Lung (tissue), 12 donors: ENCODE results near the gene CNTN6. TPM values are rescaled to one million over a fixed set of nuclear protein-coding genes. Genes with fewer than 3 reads are reported as not detected.
A peak's percentile ranks its signal among the peaks of the same experiment; 100 is the strongest.

Experiments
- ATAC-seq: fragments of 200-7000 bp; cut with Tn5 transposase; one replicate; pipeline ENCODE4 v1.9.1; 2020; ENCODE audit warnings: moderate number of reproducible peaks; ENCODE audit not compliant: insufficient read depth, low FRiP score
- DNase-seq, 3 donors: peaks; one replicate each; pipeline ENCODE4 v3.0.0-alpha.2; 2013 to 2017
- H3K27ac ChIP-seq, 2 donors: one replicate each; pipeline ENCODE4 v1.5.1; 2013; ENCODE audit warnings: mild to moderate bottlenecking in 2 of 2, moderate library complexity in 2 of 2, control low read depth in 1 of 2, inconsistent platforms in 1 of 2, low read depth in 1 of 2, low read length in 1 of 2
- H3K27me3 ChIP-seq, 3 donors: one replicate each; pipeline ENCODE4 v1.5.1; 2013; ENCODE audit warnings: low read length in 2 of 3; ENCODE audit not compliant: control insufficient read depth in 3 of 3, insufficient read depth in 3 of 3
- H3K36me3 ChIP-seq, 4 donors: one replicate each; pipeline ENCODE4 v1.5.1; 2013; ENCODE audit warnings: low read length in 4 of 4, mild to moderate bottlenecking in 1 of 4, moderate library complexity in 1 of 4; ENCODE audit not compliant: control insufficient read depth in 4 of 4, insufficient read depth in 4 of 4
- H3K4me1 ChIP-seq, 5 donors: one replicate each; pipeline ENCODE4 v1.5.1; 2013; ENCODE audit warnings: low read length in 5 of 5, mild to moderate bottlenecking in 2 of 5, moderate library complexity in 1 of 5; ENCODE audit not compliant: control insufficient read depth in 5 of 5, insufficient read depth in 5 of 5
- H3K4me3 ChIP-seq: one replicate; pipeline ENCODE4 v1.5.1; 2013; ENCODE audit warnings: mild to moderate bottlenecking, control low read depth, moderate library complexity
- H3K9ac ChIP-seq, 2 donors: one replicate each; pipeline ENCODE4 v1.5.1; 2013; ENCODE audit warnings: low read length in 2 of 2, control low read depth in 1 of 2; ENCODE audit not compliant: insufficient read depth in 1 of 2
- H3K9me3 ChIP-seq, 4 donors: one replicate each; pipeline ENCODE4 v1.5.1; 2013; ENCODE audit warnings: low read length in 3 of 4, mild to moderate bottlenecking in 1 of 4, moderate library complexity in 1 of 4; ENCODE audit not compliant: control insufficient read depth in 4 of 4, insufficient read depth in 3 of 4
- WGBS, 2 donors: extraction: QIAGEN DNeasy Blood & Tissue Kit; methylation state at CpG; one replicate each; pipeline ENCODE4 v1.1.7; 2013; 5-methylcytosine and 5-hydroxymethylcytosine counted together
- polyA plus RNA-seq, 2 donors: library from polyadenylated mRNA; stranded (reverse); fragments of 200-250 nt; gene quantifications; one replicate each; pipeline ENCODE4 v1.2.1, GENCODE V29; 2013
- total RNA-seq, 2 donors: library from RNA; depleted of rRNA in 1 of 2; stranded (reverse); fragments of >200 nt in 1 of 2; gene quantifications; one replicate each; pipeline ENCODE4 v1.2.1, GENCODE V29; 2014 to 2021
- TF ChIP-seq, protein P1 (sequence below): IDR thresholded peaks from 2 replicates; pipeline ENCODE4 v1.5.1; 2012; ENCODE audit warnings: mild to moderate bottlenecking; ENCODE audit errors: control extremely low read depth, extremely low read depth
- donor health status: control.
- donor health status: control.
- donor health status: Bipolar disorder and iron deficiency.
- donor health status: healthy.
- donor health status: DM: yes; HTN: yes; CAD: no.

Gene CNTN6
- total and polyA plus RNA-seq, 4 donors: 3.1 to 22.7 (median 3.5) TPM

DNA sequence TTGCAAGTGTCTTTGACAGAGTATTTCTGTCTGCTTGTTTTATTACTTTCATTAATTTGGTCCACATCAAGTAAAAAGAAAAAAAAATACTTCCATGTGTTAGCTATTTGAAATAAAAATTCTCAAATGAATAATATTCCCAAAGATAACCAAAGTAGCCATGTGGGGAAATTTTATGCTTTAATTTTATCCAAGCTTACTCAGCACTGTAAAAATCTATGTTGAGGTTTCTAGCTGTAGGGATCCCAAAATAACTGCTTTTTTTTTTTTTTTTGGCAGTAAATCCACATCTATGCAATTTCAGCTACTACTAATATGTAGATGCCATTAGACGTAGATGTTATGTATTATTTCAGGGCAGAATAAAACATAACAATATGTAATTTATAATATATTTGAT lies 35.4 kb upstream of the CNTN6 start:
- TF ChIP-seq, protein P1, sequence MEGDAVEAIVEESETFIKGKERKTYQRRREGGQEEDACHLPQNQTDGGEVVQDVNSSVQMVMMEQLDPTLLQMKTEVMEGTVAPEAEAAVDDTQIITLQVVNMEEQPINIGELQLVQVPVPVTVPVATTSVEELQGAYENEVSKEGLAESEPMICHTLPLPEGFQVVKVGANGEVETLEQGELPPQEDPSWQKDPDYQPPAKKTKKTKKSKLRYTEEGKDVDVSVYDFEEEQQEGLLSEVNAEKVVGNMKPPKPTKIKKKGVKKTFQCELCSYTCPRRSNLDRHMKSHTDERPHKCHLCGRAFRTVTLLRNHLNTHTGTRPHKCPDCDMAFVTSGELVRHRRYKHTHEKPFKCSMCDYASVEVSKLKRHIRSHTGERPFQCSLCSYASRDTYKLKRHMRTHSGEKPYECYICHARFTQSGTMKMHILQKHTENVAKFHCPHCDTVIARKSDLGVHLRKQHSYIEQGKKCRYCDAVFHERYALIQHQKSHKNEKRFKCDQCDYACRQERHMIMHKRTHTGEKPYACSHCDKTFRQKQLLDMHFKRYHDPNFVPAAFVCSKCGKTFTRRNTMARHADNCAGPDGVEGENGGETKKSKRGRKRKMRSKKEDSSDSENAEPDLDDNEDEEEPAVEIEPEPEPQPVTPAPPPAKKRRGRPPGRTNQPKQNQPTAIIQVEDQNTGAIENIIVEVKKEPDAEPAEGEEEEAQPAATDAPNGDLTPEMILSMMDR: no peak
- Histone ChIP-seq H3K27ac (no peak overlapping the region), H3K4me3 (no peak overlapping the region), H3K27me3 (no peaks in the 10 kb centered on the region), H3K9me3 (no peaks in the 10 kb centered on the region), H3K36me3 (no peaks in the 10 kb centered on the region), H3K9ac (no peak overlapping the region), H3K4me1 (peaks cover 0 to 13% (median 0%) of the 10 kb centered on the region in 5 donors)
- ATAC-seq (no peak), DNase-seq (peak in 2 of 3 donors; percentile 17 to 33)
- WGBS, 2 donors: 81 to 82% methylated on average over 1 of the region's 1 CpG

DNA sequence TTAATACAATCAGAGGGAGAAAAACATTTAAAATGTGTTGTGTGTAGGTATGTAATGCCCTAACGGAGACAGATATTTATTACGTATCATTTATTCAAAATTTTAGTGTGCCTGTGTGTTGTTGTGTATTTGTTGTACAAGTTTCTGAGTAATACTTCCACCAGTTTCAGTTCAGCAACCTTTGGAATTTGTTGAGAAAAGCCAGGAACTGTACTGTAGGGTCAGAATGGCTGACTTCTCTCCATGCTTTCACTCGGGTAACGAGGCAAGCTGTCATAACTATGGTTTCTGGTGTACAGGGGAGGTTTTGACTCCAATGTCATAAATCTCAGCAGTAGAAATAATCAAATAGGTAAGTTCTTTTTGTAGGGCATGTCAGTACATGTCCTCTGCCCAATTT lies 23.8 kb upstream of the CNTN6 start:
- no peak for ATAC-seq
- no peak for DNase-seq
- Histone ChIP-seq H3K9me3 (no peaks in the 10 kb centered on the region), H3K27ac (no peak overlapping the region), H3K4me1 (no peaks in the 10 kb centered on the region), H3K4me3 (no peak overlapping the region), H3K36me3 (no peaks in the 10 kb centered on the region), H3K27me3 (no peaks in the 10 kb centered on the region), H3K9ac (no peak overlapping the region)
- TF ChIP-seq, protein P1: no peak
- WGBS, 2 donors: 76 to 83% methylated on average over 4 of the region's 4 CpGs

DNA sequence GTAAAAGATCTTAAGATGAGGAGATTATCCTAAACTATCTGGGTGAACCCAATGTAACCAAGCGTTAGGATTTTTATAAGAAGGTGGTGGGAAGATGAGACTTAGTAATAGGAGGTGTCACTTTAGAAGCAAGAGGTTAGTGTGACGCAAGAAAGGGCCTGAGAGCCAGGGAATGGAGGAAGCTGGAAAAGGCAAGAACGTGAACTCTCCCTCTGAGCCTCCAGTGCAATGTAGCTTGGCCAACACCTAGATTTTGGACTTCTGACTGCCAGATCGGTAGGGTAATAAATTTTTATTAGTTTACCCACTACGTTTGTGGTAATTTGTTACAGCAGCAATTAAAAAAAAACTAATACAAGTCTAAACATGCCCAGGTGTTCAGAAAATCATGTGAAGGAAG lies 20.8 kb upstream of the CNTN6 start:
- ATAC-seq (no peak), DNase-seq (no peak)
- Histone ChIP-seq H3K27ac (no peak overlapping the region), H3K9ac (no peak overlapping the region), H3K36me3 (no peaks in the 10 kb centered on the region), H3K9me3 (no peaks in the 10 kb centered on the region), H3K4me3 (no peak overlapping the region), H3K4me1 (no peaks in the 10 kb centered on the region), H3K27me3 (no peaks in the 10 kb centered on the region)
- TF ChIP-seq, protein P1: no peak
- WGBS, 2 donors: 79 to 87% methylated on average over 5 of the region's 5 CpGs

DNA sequence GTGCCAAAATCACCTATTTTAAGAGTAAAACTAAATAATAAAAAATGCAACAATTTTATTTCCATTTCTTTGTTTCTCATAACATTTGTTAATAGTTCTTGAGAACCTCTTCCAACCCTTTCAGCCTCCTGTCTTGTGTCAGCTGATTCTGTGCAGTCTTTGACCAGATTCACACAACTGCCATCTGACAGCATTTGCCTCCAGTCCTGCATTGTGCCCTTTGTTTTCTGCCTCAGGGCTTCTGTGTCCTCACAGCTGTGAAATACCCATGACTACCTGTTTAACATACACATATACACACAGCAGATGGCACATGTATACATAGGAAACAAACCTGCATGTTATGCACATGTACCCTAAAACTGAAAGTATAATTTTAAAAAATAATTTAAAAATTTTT lies 13.2 kb upstream of the CNTN6 start:
- no peaks in the 10 kb centered on the region for H3K9me3 ChIP-seq
- no peak overlapping the region for H3K9ac ChIP-seq
- H3K36me3 ChIP-seq: no peaks in the 10 kb centered on the region
- TF ChIP-seq, protein P1: no peak
- H3K27ac ChIP-seq: no peak overlapping the region
- no peaks in the 10 kb centered on the region for H3K27me3 ChIP-seq
- ATAC-seq: no peak
- H3K4me1 ChIP-seq: no peaks in the 10 kb centered on the region
- no peak for DNase-seq
- H3K4me3 ChIP-seq: no peak overlapping the region
